GM19035 (cell line): ENCODE data around the gene DUSP28.
"Not testable (repeated sequence)": the region's sequence is repeated elsewhere in the genome, so short reads cannot be mapped to it uniquely, and the experiment has no call there.

ENCODE experiments used
- ATAC-seq: cut with Tn5 transposase; IDR thresholded peaks from one replicate; pipeline ENCODE4 v1.9.1; 2021; ENCODE audit not compliant: unreplicated experiment

Gene DUSP28

DNA sequence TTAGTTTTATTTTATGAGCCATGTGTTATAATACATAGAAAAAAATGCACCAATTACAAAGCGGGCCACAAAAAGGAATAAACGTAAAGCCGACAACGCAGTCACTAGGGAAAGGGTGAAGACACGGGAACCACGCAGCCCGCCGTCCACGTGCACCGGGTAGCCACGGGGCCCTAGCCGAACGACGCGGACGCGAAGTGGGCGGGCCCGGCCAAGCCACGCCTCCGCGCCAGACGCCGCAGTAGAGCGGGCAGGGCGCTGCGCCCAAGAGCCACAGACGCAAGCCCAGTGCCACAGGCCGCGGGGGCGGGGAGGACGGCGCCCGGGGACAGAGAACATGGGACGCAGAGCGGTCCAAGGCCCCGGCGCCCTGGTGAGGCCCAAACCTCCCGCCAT lies at the start of gene DUSP28:
Gene DUSP28 (plus strand): TSS at position 274 of the 396 bp plus-strand sequence. CDS start 328 bp downstream, outside the sequence.
- peak; percentile 60 for ATAC-seq

GRCh38 chr2:240510513-240511210 lies 49.5 kb upstream of the DUSP28 start:
- no peak for ATAC-seq

GRCh38 chr2:240511351-240512108 lies 48.6 kb upstream of the DUSP28 start:
- no peak for ATAC-seq

- no peak for ATAC-seq
These were observed 48.1 kb upstream of the DUSP28 start for GRCh38 chr2:240512109-240512485.

DNA sequence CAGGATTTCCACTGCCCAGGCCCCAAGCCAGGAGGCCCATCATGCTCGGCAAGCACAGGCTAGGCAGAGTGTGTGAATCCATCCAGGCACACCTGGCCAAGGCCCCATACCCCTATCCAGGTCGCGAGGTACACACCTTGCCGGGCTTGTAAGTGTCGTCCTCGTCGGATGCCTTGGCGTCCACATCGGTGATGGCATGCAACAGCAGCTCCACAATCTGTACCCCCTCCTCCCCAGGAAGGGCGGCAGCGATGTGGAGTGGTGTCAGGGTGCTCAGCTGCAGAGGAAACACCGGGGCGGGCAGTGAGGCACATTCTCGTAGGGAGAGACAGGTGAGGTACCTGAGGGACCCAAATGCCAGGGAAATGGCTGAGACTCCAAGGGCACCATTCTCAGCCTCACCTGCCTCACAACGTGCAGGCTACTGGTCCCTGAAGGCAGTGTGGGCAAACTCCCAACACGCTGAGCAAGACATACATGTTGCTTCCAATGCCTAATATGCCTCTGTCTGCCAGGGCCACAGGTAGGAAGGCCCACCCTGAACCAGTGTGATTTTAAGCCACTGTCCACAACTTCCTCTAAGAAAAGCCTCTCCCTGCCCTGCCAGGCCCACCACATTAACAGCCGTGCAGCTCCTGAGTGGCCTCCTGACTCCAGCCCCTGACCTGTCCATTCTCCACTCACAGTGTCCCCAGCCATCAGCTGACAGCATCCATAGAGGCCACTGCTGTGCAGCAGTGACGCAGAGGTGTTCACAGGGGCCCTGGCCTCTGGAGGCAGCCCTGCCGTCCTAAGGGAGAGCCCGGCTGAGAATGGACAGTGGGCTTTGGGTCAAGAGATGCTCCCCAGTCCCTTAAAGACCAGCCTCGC lies 47.3 kb upstream of the DUSP28 start:
- ATAC-seq = no peak

DNA sequence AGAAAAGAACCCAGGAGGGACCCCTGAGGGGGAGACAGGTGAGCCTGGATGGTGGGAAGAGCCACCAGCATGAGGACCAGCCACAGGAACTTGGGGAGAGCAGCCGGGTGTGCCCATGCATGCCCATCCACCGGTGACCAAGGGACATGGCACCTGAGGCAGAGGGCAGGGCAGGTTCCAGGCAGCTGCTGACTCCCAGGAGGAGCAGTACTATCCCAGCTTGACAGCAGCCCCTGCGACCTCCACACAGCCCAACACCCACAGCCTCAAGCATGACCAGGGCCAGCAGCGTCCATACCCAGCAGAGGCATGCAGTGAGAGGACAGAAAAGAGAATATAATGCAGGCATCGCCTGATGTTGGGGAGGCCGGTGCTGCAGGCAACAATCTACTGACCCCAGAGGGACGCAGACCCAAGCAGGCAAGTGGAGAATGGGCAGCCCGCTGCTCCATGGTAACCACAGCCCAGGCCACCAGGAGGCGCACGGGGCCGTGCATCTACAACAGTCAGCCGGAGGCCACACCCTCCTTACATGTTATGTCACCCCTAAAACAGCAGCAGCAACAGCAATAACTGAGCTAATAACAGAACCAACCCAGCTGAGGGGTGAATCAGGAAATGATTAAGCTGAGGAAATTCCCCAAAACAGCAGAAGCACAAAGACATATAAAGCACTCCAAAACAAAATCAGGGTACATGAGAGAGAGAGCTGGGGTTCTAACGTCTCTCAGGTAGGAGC lies 46.4 kb upstream of the DUSP28 start:
- peak; percentile 94 for ATAC-seq

- ATAC-seq = no peak
These were observed 45.5 kb upstream of the DUSP28 start for GRCh38 chr2:240514631-240515030.

- ATAC-seq = no peak
These were observed 42.8 kb upstream of the DUSP28 start for GRCh38 chr2:240517342-240517741.

DNA sequence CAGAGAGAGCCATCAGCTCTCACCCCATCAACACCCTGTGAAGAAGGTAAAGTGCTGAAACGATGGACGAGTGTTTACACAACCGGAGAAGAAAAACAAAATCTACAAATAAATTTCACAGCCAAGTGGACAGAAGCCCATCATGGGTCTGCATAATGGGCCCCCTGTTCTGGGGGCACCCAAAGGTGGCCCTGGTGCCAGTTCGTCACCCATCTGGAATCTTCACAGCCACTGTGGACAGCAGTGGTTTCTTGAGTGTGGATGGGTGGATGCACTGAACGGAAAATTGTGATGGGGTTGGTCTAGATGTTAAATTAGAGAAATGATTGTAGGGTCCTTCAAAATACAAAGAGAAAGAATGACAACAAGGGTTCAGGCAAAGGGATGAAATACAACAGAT lies 41.2 kb upstream of the DUSP28 start:
- ATAC-seq = no peak

GRCh38 chr2:240519396-240520129 lies 40.6 kb upstream of the DUSP28 start:
- ATAC-seq = no peak

GRCh38 chr2:240520130-240520973 lies 39.8 kb upstream of the DUSP28 start:
- no peak for ATAC-seq

DNA sequence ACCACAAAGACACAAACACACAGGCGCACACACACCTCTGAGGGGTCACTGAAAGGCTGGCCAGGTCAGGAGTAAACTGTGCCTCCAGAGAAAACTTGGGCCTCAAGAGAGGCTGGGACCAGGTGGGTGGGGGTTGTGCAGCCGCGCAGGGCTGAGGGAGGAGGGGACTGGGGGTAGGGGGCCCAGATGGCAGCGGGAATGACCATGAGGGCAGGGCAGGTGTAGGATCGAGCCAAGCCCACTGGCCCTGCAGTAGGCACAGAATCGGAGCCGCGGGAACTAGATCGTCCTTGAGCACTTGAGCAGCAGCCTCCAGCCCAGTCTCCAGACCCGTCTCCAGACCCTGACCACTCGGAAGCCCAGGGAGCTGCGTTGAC lies 39.2 kb upstream of the DUSP28 start:
- ATAC-seq = no peak

- ATAC-seq = not testable (repeated sequence)
These were observed 38.3 kb upstream of the DUSP28 start for GRCh38 chr2:240521885-240522284.

DNA sequence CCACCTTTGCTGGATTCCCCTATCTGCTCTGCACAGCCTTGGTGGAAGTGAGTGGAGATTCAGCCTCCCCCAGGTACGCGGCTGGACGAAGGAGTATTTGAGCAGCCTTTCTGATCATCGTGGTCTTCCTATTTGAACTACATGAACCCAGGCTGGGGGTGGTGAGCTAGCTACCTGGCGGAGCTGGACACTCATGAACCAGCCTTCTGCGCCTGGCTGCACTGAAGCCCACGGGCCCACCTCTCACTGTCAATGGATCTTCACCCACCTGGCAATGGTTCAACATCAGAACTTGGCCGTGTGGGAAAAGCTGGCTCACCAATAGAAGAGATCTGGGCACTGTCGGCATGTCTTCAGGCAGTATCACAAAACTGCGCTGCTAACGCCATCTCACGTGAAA lies 37.8 kb upstream of the DUSP28 start:
- no peak for ATAC-seq

- no peak for ATAC-seq
These were observed 36.5 kb upstream of the DUSP28 start for GRCh38 chr2:240523451-240524281.

DNA sequence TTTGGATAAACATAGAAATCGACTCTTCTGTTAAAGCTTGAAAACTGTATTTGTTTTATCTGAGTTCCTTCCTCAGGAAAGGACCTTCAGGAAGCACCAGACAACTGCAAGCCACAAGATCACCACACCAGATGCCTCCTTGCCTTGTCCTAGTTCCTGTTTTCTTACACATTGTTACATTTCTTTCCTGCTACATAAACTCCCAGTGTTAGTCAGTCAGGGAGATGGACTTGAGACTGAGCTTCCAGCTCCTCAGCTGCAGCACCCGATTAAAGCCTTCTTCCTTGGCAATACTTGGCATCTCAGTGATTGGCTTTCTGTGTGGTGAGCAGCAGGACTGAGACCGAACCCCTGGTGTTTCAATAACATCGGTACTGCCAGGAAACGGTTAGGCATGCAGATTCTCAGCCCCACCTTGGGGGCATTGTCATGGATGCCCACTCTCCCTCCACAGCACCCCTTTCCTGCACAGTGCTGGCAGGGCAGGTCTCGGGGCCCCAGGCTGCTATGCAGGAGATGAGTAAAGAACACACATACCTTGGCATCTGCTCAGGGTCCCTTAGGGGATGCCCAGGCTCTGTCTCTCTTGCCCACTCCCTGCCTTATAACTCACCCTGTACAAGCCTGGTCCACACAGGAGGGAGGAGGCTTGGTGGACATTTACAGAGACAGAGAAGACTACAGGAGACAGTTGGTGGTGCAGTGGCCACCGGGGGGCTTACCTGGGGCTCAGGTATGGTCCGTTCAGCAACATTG lies 35.0 kb upstream of the DUSP28 start:
- no peak for ATAC-seq

- no peak for ATAC-seq
These were observed 34.4 kb upstream of the DUSP28 start for GRCh38 chr2:240525802-240526201.

DNA sequence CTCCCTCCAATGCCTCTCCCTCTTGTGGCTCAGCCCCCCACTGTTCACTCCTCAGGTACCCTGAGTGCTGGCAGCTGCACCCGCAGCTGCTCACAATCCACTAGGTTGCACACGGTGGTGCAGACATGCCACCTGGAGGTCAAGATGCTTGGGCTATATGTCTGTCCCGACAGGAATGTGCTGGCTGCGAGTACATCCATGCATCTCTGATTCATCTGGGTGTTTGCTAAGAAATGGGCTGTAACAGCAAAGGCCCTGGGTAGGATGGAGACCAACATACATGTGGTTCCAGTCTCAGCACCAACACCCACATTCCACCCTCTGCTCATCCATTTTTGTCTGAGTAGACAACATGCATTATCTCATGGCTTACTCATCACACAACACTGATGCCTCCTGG lies 33.6 kb upstream of the DUSP28 start:
- no peak for ATAC-seq
